Stimulated activated CD8-positive, alpha-beta memory T cell treated with anti-CD3 and anti-CD28 coated beads, Interleukin-4, amount 100 ng/mL, for 1 hour (primary cell): Measurements from ENCODE around the gene PACC1.
"Not testable (repeated sequence)": the region's sequence is repeated elsewhere in the genome, so short reads cannot be mapped to it uniquely, and the experiment has no call there.

ENCODE experiments used
- DNase-seq, 2 donors: peaks; one replicate each; pipeline ENCODE4 v3.0.0-alpha.2; 2020; ENCODE audit warnings: low read depth in 2 of 2, low spot score in 1 of 2

PACC1 gene

GRCh38 chr1:212341090-212341489, 73.6 kb downstream of the PACC1 start:
- DNase-seq: no peak

- no peak for DNase-seq
Measured at GRCh38 chr1:212329105-212329504, 85.6 kb downstream of the PACC1 start.

- no peak for DNase-seq
Measured at GRCh38 chr1:212328248-212328647, 86.4 kb downstream of the PACC1 start.

- DNase-seq: no peak
Measured at GRCh38 chr1:212326541-212326940, 88.1 kb downstream of the PACC1 start.

- no peak for DNase-seq
Measured at GRCh38 chr1:212323066-212323465, 91.6 kb downstream of the PACC1 start.

GRCh38 chr1:212321031-212321430, 93.7 kb downstream of the PACC1 start:
- not testable (repeated sequence) for DNase-seq

- DNase-seq: no peak
Measured at GRCh38 chr1:212317916-212318315, 96.8 kb downstream of the PACC1 start.

GRCh38 chr1:212315907-212316306, 98.8 kb downstream of the PACC1 start:
- DNase-seq: no peak

- DNase-seq: no peak
Measured at GRCh38 chr1:212315184-212315583, 99.5 kb downstream of the PACC1 start.
